G401 (cell line): Measurements from ENCODE around the gene FUT9. TPM values are rescaled to one million over a fixed set of nuclear protein-coding genes. Genes with fewer than 3 reads are reported as not detected.

Source experiments
- DNase-seq: peaks from one replicate; pipeline ENCODE4 v3.0.0-alpha.2; 2015; ENCODE audit warnings: low spot score
- in situ Hi-C: cut with HindIII; loops from 2 replicates; pipeline ENCODE4 v1.10.0; 2016; ENCODE audit warnings: low sequenced_read_pairs, mixed read lengths
- total RNA-seq: library from RNA; depleted of rRNA; stranded (reverse); fragments of >200 nt; shearing (Covaris generic); gene quantifications from 2 replicates; pipeline ENCODE4 v1.2.3, GENCODE V29; 2014; rRNA removed

Gene FUT9
- total RNA-seq: 0.06 TPM in 1 of 2 replicates, not detected in the other

GRCh38 chr6:96015518-96016333 lies at the start of gene FUT9:
Gene FUT9, plus strand, starts transcription at chr6:96015974. Its CDS starts 187,182 bp downstream, at chr6:96203156.
- in situ Hi-C loops: no loop called here
- peak; percentile 92 for DNase-seq

GRCh38 chr6:95967594-95967993 lies 48.2 kb upstream of the FUT9 start:
- no peak for DNase-seq
- in situ Hi-C loops: no loop called here

- in situ Hi-C loops: no loop called here
Measured at GRCh38 chr6:95973976-95974375, 41.8 kb upstream of the FUT9 start.

GRCh38 chr6:95978230-95978629 lies 37.5 kb upstream of the FUT9 start:
- no peak for DNase-seq
- in situ Hi-C loops: no loop called here

More at GRCh38 chr6:95973976-95974375, 41.8 kb upstream of the FUT9 start:
- no peak for DNase-seq

- in situ Hi-C loops: no loop called here
- no peak for DNase-seq
Measured at GRCh38 chr6:95991906-95992305, 23.9 kb upstream of the FUT9 start.

- DNase-seq: no peak
- in situ Hi-C loops: no loop called here
Measured at GRCh38 chr6:95994151-95994550, 21.6 kb upstream of the FUT9 start.

- no peak for DNase-seq
- in situ Hi-C loops: no loop called here
Measured at GRCh38 chr6:95998133-95998532, 17.6 kb upstream of the FUT9 start.

- in situ Hi-C loops: no loop called here
- DNase-seq: no peak
Measured at GRCh38 chr6:96001891-96002575, 13.7 kb upstream of the FUT9 start.

- DNase-seq: no peak
- in situ Hi-C loops: no loop called here
Measured at GRCh38 chr6:96002576-96002910, 13.2 kb upstream of the FUT9 start.

- in situ Hi-C loops: no loop called here
- no peak for DNase-seq
Measured at GRCh38 chr6:96002912-96003311, 12.9 kb upstream of the FUT9 start.

- no peak for DNase-seq
- in situ Hi-C loops: no loop called here
Measured at GRCh38 chr6:96007663-96008062, 8.1 kb upstream of the FUT9 start.

GRCh38 chr6:96013531-96013930 lies 2.2 kb upstream of the FUT9 start:
- in situ Hi-C loops: no loop called here
- no peak for DNase-seq

GRCh38 chr6:96014846-96015517 lies 792 bp upstream of the FUT9 start:
- peak; percentile 74 for DNase-seq
- in situ Hi-C loops: no loop called here

GRCh38 chr6:96016334-96017069 lies 728 bp downstream of the FUT9 start:
- in situ Hi-C loops: no loop called here
- DNase-seq: peak; percentile 73

GRCh38 chr6:96017070-96017359 lies 1.2 kb downstream of the FUT9 start:
- in situ Hi-C loops: no loop called here
- peak; percentile 73 for DNase-seq

- in situ Hi-C loops: no loop called here
- DNase-seq: no peak
Measured at GRCh38 chr6:96022225-96022624, 6.5 kb downstream of the FUT9 start.

- in situ Hi-C loops: no loop called here
- peak; percentile 33 for DNase-seq
Measured at GRCh38 chr6:96032661-96033060, 16.9 kb downstream of the FUT9 start.

- DNase-seq: no peak
- in situ Hi-C loops: no loop called here
Measured at GRCh38 chr6:96051555-96051954, 35.8 kb downstream of the FUT9 start.

- in situ Hi-C loops: no loop called here
- DNase-seq: no peak
Measured at GRCh38 chr6:96058082-96058481, 42.3 kb downstream of the FUT9 start.

- no peak for DNase-seq
- in situ Hi-C loops: no loop called here
Measured at GRCh38 chr6:96059586-96059985, 43.8 kb downstream of the FUT9 start.
